ENCODE data around the gene PPP1R37. TPM values are rescaled to one million over a fixed set of nuclear protein-coding genes. Genes with fewer than 3 reads are reported as not detected.

PPP1R37 gene
- total and polyA plus RNA-seq, 2 donors (not counting 1 experiment from before 2014, with no cell fraction given) = 20.7 to 28.1 TPM

DNA sequence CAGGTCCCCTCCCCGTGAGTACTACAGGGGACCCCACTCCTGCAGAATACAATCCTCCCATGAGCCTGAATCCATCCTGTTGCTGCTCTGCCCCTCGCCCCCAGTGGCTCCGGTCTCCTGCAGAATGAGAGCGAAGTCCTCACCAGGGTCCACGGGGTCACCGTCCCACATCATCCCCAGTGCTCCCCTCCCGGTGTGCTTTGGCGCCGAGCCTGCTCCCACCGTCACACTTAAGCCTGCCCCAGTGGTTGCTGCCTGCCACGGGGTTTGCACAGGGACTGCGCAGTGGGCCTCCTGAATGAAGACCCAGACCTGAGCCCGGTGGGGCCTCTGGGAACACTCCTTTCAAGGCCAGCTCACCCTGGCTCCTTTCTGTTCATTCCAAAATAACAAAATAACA is 37.3 kb downstream of the PPP1R37 start:
- Mint-ChIP-seq H3K27me3 (no peaks in the 10 kb centered on the region), H3K4me3 (no peak overlapping the region), H3K9me3 (ENCODE audit: insufficient read depth) (no peaks in the 10 kb centered on the region), H3K27ac (no peak overlapping the region), H3K4me1 (peaks cover 35% of the 10 kb centered on the region)
- ChIA-PET CTCF (no interaction called here), POLR2A (no interaction called here)
- intact Hi-C loops (cut with micrococcal nuclease) = no loop called here
- H3K4me1 ChIP-seq (ENCODE audit: control insufficient read depth in 2 of 2, insufficient read depth in 2 of 2, low read length in 2 of 2) = peaks cover 27 to 31% of the 10 kb centered on the region in 2 donors
- no peak overlapping the region for H3K4me3 ChIP-seq (ENCODE audit: control extremely low read depth in 1 of 5, extremely low read depth in 1 of 5, insufficient read depth in 1 of 5, low read depth in 2 of 5, low read length in 4 of 5)
- WGBS (ENCODE audit: insufficient coverage) = 95% methylated on average over 13 of the region's 13 CpGs
- no peaks in the 10 kb centered on the region for H3K9me3 ChIP-seq (ENCODE audit: control extremely low read depth in 1 of 3, control insufficient read depth in 2 of 3, insufficient read depth in 1 of 3, low read length in 2 of 3)
- no peak overlapping the region for H3K4me2 ChIP-seq (replicated peaks; ENCODE audit: low read depth, low read length, poor library complexity, severe bottlenecking)
- TF ChIP-seq, protein P1, sequence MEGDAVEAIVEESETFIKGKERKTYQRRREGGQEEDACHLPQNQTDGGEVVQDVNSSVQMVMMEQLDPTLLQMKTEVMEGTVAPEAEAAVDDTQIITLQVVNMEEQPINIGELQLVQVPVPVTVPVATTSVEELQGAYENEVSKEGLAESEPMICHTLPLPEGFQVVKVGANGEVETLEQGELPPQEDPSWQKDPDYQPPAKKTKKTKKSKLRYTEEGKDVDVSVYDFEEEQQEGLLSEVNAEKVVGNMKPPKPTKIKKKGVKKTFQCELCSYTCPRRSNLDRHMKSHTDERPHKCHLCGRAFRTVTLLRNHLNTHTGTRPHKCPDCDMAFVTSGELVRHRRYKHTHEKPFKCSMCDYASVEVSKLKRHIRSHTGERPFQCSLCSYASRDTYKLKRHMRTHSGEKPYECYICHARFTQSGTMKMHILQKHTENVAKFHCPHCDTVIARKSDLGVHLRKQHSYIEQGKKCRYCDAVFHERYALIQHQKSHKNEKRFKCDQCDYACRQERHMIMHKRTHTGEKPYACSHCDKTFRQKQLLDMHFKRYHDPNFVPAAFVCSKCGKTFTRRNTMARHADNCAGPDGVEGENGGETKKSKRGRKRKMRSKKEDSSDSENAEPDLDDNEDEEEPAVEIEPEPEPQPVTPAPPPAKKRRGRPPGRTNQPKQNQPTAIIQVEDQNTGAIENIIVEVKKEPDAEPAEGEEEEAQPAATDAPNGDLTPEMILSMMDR (IDR thresholded peaks at IDR 0.05) = no peak
- no peak for TF ChIP-seq EZH2 (IDR thresholded peaks at IDR 0.05; ENCODE audit: borderline replicate concordance, insufficient read depth, low read depth, low read length, poor library complexity, severe bottlenecking)
- H3K27me3 ChIP-seq (replicated peaks in 1 of 4; ENCODE audit: control extremely low read depth in 1 of 4, control insufficient read depth in 3 of 4, insufficient read depth in 4 of 4, low read length in 3 of 4) = no peaks in the 10 kb centered on the region
- no peak overlapping the region for H3K9ac ChIP-seq (ENCODE audit: low read length)
- H3K27ac ChIP-seq (ENCODE audit: low read length in 2 of 2) = no peak overlapping the region
- no peaks in the 10 kb centered on the region for H3K36me3 ChIP-seq (replicated peaks in 1 of 2; ENCODE audit: control extremely low read depth in 1 of 2, control insufficient read depth in 1 of 2, extremely low read depth in 1 of 2, insufficient read depth in 2 of 2, low read length in 1 of 2)
- DNase-seq = no peak
- H4K20me1 ChIP-seq (ENCODE audit: control insufficient read depth, insufficient read depth, low read length, poor library complexity, severe bottlenecking) = peaks cover 48% of the 10 kb centered on the region
- ATAC-seq (ENCODE audit: low read depth) = no peak
- peaks cover 88% of the 10 kb centered on the region for H3K79me2 ChIP-seq (ENCODE audit: control insufficient read depth, insufficient read depth, low read length)
- no peak overlapping the region for H2AFZ ChIP-seq (ENCODE audit: insufficient read depth, low read depth, low read length, poor library complexity, severe bottlenecking)

DNA sequence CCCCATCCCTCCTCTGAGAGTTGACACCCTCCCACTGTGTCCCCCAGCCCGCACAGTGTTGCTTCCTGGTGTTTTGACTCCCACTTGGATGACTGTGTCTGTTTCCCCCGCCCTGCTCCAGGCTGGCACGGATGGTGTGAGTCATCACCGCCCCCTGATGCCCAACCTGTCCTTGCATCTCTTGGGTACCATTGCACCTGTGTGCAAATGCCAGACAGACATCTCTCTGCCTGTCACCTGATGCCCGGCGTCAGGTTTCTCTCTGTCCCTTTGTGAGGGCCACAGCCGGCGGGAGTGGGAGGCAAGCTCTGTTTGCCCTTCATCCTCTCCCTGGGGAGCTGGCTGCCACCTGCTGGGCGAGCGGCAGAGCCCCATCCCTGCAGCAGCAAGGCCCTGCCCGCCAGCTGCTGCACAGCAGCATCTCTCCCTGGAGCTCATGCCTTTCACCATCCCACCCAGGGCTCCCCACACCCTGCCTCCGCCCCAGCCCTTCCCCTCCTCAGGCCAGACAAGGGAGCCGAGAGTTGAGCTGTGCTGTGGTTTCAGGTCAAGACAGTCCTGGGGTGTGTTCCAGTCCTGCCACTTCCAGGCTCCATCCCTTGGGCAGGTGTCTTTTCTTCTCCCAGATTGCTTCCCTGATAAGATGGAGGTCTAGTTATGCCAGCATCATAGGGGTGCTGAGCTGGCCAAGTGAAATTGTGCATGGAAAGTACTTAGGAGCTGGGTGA is 38.1 kb downstream of the PPP1R37 start:
- ATAC-seq (ENCODE audit: low read depth) = no peak
- H3K27me3 ChIP-seq (replicated peaks in 1 of 4; ENCODE audit: control extremely low read depth in 1 of 4, control insufficient read depth in 3 of 4, insufficient read depth in 4 of 4, low read length in 3 of 4) = no peaks in the 10 kb centered on the region
- H3K27ac ChIP-seq (ENCODE audit: low read length in 2 of 2) = no peak overlapping the region
- ChIA-PET CTCF (interaction anchor here (1.1 to 1.5 kb wide), 5 partner anchors 12 to 56 kb away, joined by 3 to 6 read pairs (median 3); partner anchors contain the start of genes BLOC1S3 and TRAPPC6A), POLR2A (no interaction called here)
- peaks cover 43% of the 10 kb centered on the region for H4K20me1 ChIP-seq (ENCODE audit: control insufficient read depth, insufficient read depth, low read length, poor library complexity, severe bottlenecking)
- H3K4me3 ChIP-seq (ENCODE audit: control extremely low read depth in 1 of 5, extremely low read depth in 1 of 5, insufficient read depth in 1 of 5, low read depth in 2 of 5, low read length in 4 of 5) = no peak overlapping the region
- H3K4me1 Mint-ChIP-seq = peaks cover 34% of the 10 kb centered on the region
- intact Hi-C loops (cut with micrococcal nuclease) = no loop called here
- no peak overlapping the region for H3K9ac ChIP-seq (ENCODE audit: low read length)
- H3K79me2 ChIP-seq (ENCODE audit: control insufficient read depth, insufficient read depth, low read length) = peaks cover 88% of the 10 kb centered on the region
- no peak overlapping the region for H2AFZ ChIP-seq (ENCODE audit: insufficient read depth, low read depth, low read length, poor library complexity, severe bottlenecking)
- TF ChIP-seq, protein P1 (IDR thresholded peaks at IDR 0.05) = no peak
- TF ChIP-seq EZH2 (IDR thresholded peaks at IDR 0.05; ENCODE audit: borderline replicate concordance, insufficient read depth, low read depth, low read length, poor library complexity, severe bottlenecking) = no peak
- H3K27ac Mint-ChIP-seq = no peak overlapping the region
- WGBS (ENCODE audit: insufficient coverage) = 48% methylated on average over 11 of the region's 13 CpGs
- no peak for DNase-seq
- H3K4me2 ChIP-seq (replicated peaks; ENCODE audit: low read depth, low read length, poor library complexity, severe bottlenecking) = no peak overlapping the region
- H3K36me3 ChIP-seq (replicated peaks in 1 of 2; ENCODE audit: control extremely low read depth in 1 of 2, control insufficient read depth in 1 of 2, extremely low read depth in 1 of 2, insufficient read depth in 2 of 2, low read length in 1 of 2) = no peaks in the 10 kb centered on the region
- peaks cover 30 to 32% of the 10 kb centered on the region in 2 donors for H3K4me1 ChIP-seq (ENCODE audit: control insufficient read depth in 2 of 2, insufficient read depth in 2 of 2, low read length in 2 of 2)
- no peaks in the 10 kb centered on the region for H3K27me3 Mint-ChIP-seq
- no peaks in the 10 kb centered on the region for H3K9me3 Mint-ChIP-seq (ENCODE audit: insufficient read depth)
- no peak overlapping the region for H3K4me3 Mint-ChIP-seq
- H3K9me3 ChIP-seq (ENCODE audit: control extremely low read depth in 1 of 3, control insufficient read depth in 2 of 3, insufficient read depth in 1 of 3, low read length in 2 of 3) = no peaks in the 10 kb centered on the region
